GM21526 (cell line): ENCODE data around the gene CYTH4.
"Not testable (repeated sequence)": the region's sequence is repeated elsewhere in the genome, so short reads cannot be mapped to it uniquely, and the experiment has no call there.

Source experiments
- ATAC-seq: cut with Tn5 transposase; IDR thresholded peaks from one replicate; pipeline ENCODE4 v1.9.1; 2021; ENCODE audit warnings: moderate library complexity; ENCODE audit not compliant: unreplicated experiment, low FRiP score

Gene CYTH4

GRCh38 chr22:37282385-37282677, at the start of gene CYTH4:
Gene CYTH4, plus strand, starts transcription at chr22:37282508. Its CDS starts 62 bp downstream, at chr22:37282570.
- ATAC-seq: no peak

GRCh38 chr22:37233371-37233750, 48.9 kb upstream of the CYTH4 start:
- not testable (repeated sequence) for ATAC-seq

- no peak for ATAC-seq
Measured at GRCh38 chr22:37233751-37234631, 48.3 kb upstream of the CYTH4 start.

- ATAC-seq: no peak
Measured at GRCh38 chr22:37234736-37235711, 47.3 kb upstream of the CYTH4 start.

- ATAC-seq: no peak
Measured at GRCh38 chr22:37235897-37236607, 46.3 kb upstream of the CYTH4 start.

- ATAC-seq: no peak
Measured at GRCh38 chr22:37237371-37238268, 44.7 kb upstream of the CYTH4 start.

- ATAC-seq: no peak
Measured at GRCh38 chr22:37239336-37240239, 42.7 kb upstream of the CYTH4 start.

GRCh38 chr22:37240240-37240940, 41.9 kb upstream of the CYTH4 start:
- ATAC-seq: no peak

- ATAC-seq: no peak
Measured at GRCh38 chr22:37240941-37241320, 41.4 kb upstream of the CYTH4 start.

- no peak for ATAC-seq
Measured at GRCh38 chr22:37241351-37242142, 40.8 kb upstream of the CYTH4 start.

GRCh38 chr22:37242395-37242918, 39.9 kb upstream of the CYTH4 start:
- ATAC-seq: peak; percentile 44

GRCh38 chr22:37243402-37244113, 38.8 kb upstream of the CYTH4 start:
- ATAC-seq: no peak

- ATAC-seq: no peak
Measured at GRCh38 chr22:37244114-37244921, 38.0 kb upstream of the CYTH4 start, which contains the start of gene RAC2. Gene RAC2, minus strand, starts transcription at chr22:37244269. Its CDS starts 121 bp downstream, at chr22:37244148.

GRCh38 chr22:37244922-37245722, 37.2 kb upstream of the CYTH4 start:
- ATAC-seq: no peak

GRCh38 chr22:37245740-37246139, 36.6 kb upstream of the CYTH4 start:
- ATAC-seq: no peak
